Measurements from ENCODE around the gene FLG.
"Not testable (repeated sequence)": the region's sequence is repeated elsewhere in the genome, so short reads cannot be mapped to it uniquely, and the experiment has no call there.

Gene FLG

DNA sequence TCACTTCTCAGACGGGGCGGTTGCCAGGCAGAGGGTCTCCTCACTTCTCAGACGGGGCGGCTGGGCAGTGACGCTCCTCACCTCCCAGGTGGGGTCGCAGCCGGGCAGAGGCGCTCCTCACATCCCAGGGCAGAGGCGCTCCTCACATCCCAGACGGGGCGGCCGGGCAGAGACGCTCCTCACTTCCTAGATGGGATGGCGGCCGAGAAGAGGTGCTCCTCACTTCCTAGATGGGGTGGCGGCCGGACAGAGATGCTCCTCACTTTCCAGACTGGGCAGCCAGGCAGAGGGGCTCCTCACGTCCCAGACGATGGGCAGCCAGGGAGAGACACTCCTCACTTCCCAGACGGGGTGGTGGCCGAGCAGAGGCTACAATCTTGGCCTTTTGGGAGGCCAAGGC is 68.6 kb downstream of the FLG start:
- DNase-seq = not testable (repeated sequence)

Data from SHP77 treated with DMSO at 0.1 percent for 48 hours (cell line).